Right lobe of liver (tissue), 6 donors: Measurements from ENCODE around the gene ZNF580. TPM values are rescaled to one million over a fixed set of nuclear protein-coding genes. Genes with fewer than 3 reads are reported as not detected.

Experiments
- ATAC-seq, 4 donors: fragments of 200-7000 bp; cut with Tn5 transposase; one replicate each; pipeline ENCODE4 v1.9.1; 2020; ENCODE audit warnings: mild to moderate bottlenecking in 4 of 4, moderate library complexity in 4 of 4
- DNase-seq, 3 donors: peaks; one replicate each; pipeline ENCODE4 v3.0.0-alpha.2; 2020
- H3K27ac ChIP-seq, 3 donors: fragments of 200-600 bp; one replicate each; pipeline ENCODE4 v1.8.0; 2022
- H3K27me3 ChIP-seq, 2 donors: fragments of 200-600 bp; one replicate each; pipeline ENCODE4 v1.8.0; 2022
- H3K36me3 ChIP-seq, 4 donors: fragments of 200-600 bp; sonication (generic) in 1 of 4; one replicate each; pipeline versions ENCODE4 v1.5.1 to v1.8.0; 2017 to 2022; ENCODE audit warnings: control low read depth in 1 of 4
- H3K4me1 ChIP-seq, 4 donors: fragments of 200-600 bp; sonication (generic) in 1 of 4; one replicate each; pipeline versions ENCODE4 v1.5.1 to v1.8.0; 2017 to 2022; ENCODE audit warnings: control low read depth in 1 of 4
- H3K4me3 ChIP-seq, 3 donors: fragments of 200-600 bp; one replicate each; pipeline ENCODE4 v1.8.0; 2022
- H3K9me3 ChIP-seq, 4 donors: fragments of 200-600 bp; sonication (generic) in 1 of 4; one replicate each; pipeline versions ENCODE4 v1.5.1 to v1.8.0; 2017 to 2022; ENCODE audit warnings: control low read depth in 1 of 4
- POLR2A ChIP-seq: fragments of 450-650 bp; IDR thresholded peaks from one replicate; pipeline ENCODE4 v1.6.1; 2017; ENCODE audit warnings: antibody characterized with exemption, mild to moderate bottlenecking
- WGBS: methylation state at CpG from one replicate; pipeline ENCODE4 v1.1.6; 2018; ENCODE audit warnings: low coverage, low lambda C conversion rate; ENCODE audit not compliant: insufficient coverage; ENCODE audit errors: missing lambda C conversion rate; 5-methylcytosine and 5-hydroxymethylcytosine counted together
- intact Hi-C, 2 donors: fragments of 100-400 bp; cut with DNase I; formaldehyde crosslinking; loops; one replicate each; pipeline versions ENCODE4 v1.11.2 to v1.14.1; 2022
- total RNA-seq, 6 experiments: library from RNA; depleted of rRNA in 2 of 6; stranded (reverse); fragments of >200 nt in 2 of 6; fragmentation: NEBNext Ultra II Directional in 3 of 6; extraction: Animal tissue kit (Norgen Biotek cat#: 25700) in 3 of 6; gene quantifications; one replicate each; pipeline versions ENCODE4 v1.1.0 to v1.2.4, GENCODE V29; 2016 to 2023
- TF ChIP-seq, protein P1 (sequence below), 4 donors: fragments of 200-600 bp in 3 of 4; fragments of 450-650 bp in 1 of 4; IDR thresholded peaks; one replicate each; pipeline versions ENCODE4 v1.5.1 to v1.8.0; 2016 to 2022; ENCODE audit warnings: antibody characterized with exemption in 4 of 4, mild to moderate bottlenecking in 2 of 4
- donor health status: DM: no; HTN: yes; CAD: no.
- donor health status: DM: no; HTN: no; CAD: no.
- donor health status: DM: no; HTN: no; CAD: no.
- donor health status: DM: no; HTN: yes; CAD: no.
- donor health status: DM: no; HTN: yes; CAD: no.

Gene ZNF580
- total RNA-seq, 6 experiments from 2014 or later = 5.4 to 11.6 (median 6.5) TPM

DNA sequence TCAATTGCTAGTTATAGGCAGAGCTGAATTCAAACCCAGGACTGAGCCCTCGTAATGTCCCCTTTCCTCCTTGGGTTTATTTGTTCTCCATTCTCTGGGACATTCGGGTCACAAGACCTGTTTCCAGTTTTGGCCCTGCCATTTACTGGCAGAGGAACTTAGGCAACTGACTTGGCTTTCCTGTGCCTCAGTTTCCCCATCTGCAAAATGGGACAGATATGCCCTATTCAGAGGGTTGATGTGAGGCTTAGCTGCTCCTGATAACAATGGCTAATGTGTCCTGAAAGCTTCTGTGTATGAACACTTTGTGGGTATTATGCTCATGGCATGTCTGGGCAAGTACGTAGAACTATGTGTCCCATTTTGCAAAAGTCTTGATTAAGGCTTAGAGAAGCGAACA lies 39.7 kb upstream of the ZNF580 start:
- WGBS = 57% methylated on average over 4 of the region's 4 CpGs
- DNase-seq (no peak), ATAC-seq (no peak)
- no peaks in the 10 kb centered on the region for H3K27me3 ChIP-seq
- peaks cover 0 to 6% (median 2%) of the 10 kb centered on the region in 4 donors for H3K4me1 ChIP-seq
- TF ChIP-seq POLR2A = no peak
- TF ChIP-seq, protein P1, sequence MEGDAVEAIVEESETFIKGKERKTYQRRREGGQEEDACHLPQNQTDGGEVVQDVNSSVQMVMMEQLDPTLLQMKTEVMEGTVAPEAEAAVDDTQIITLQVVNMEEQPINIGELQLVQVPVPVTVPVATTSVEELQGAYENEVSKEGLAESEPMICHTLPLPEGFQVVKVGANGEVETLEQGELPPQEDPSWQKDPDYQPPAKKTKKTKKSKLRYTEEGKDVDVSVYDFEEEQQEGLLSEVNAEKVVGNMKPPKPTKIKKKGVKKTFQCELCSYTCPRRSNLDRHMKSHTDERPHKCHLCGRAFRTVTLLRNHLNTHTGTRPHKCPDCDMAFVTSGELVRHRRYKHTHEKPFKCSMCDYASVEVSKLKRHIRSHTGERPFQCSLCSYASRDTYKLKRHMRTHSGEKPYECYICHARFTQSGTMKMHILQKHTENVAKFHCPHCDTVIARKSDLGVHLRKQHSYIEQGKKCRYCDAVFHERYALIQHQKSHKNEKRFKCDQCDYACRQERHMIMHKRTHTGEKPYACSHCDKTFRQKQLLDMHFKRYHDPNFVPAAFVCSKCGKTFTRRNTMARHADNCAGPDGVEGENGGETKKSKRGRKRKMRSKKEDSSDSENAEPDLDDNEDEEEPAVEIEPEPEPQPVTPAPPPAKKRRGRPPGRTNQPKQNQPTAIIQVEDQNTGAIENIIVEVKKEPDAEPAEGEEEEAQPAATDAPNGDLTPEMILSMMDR (IDR thresholded peaks at IDR 0.05) = no peak
- H3K9me3 ChIP-seq = no peaks in the 10 kb centered on the region
- peaks cover 0 to 9% (median 2%) of the 10 kb centered on the region in 4 donors for H3K36me3 ChIP-seq
- H3K4me3 ChIP-seq = peak overlapping the region in 2 of 3 donors; percentile 99
- intact Hi-C loops = no loop called here
- peak overlapping the region in 2 of 3 donors; percentile 87 to 97 for H3K27ac ChIP-seq

DNA sequence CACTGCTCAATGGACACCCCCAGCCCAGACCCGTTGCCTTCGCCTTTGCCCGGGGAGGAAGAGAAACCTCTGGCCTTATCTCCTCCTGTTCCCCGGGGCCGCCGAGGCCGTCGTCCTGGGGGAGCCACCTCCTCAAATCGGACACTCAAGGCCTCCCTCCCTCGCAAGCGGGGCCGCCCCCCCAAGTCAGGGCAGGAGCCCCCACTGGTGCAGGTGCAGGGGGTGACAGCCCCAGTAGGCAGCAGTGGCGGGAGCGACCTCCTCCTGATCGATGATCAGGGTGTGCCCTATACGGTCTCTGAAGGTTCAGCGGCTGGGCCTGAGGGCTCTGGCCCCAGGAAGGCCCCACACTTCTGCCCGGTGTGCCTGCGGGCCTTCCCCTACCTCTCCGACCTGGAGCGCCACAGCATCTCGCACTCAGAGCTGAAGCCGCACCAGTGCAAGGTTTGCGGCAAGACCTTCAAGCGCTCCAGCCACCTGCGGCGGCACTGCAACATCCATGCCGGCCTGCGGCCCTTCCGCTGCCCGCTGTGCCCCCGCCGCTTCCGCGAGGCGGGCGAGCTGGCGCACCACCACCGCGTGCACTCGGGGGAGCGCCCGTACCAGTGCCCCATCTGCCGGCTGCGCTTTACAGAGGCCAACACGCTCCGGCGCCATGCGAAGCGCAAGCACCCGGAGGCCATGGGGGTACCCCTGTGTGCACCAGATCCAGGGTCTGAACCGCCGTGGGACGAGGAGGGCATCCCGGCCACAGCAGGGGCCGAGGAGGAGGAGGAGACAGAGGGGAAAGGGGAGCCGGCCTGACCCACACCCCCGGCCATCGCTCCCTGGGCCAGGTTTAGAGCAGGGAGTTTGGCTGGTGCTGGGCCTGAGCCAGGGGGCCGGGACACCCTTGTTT lies 38.4 kb upstream of the ZNF580 start:
- WGBS = 90% methylated on average over 24 of the region's 60 CpGs
- peaks cover 0 to 13% (median 5%) of the 10 kb centered on the region in 4 donors for H3K4me1 ChIP-seq
- H3K9me3 ChIP-seq = no peaks in the 10 kb centered on the region
- DNase-seq (peak in 1 of 3 donors; percentile 49), ATAC-seq (no peak)
- no peak overlapping the region for H3K27ac ChIP-seq
- intact Hi-C loops = no loop called here
- H3K27me3 ChIP-seq = no peaks in the 10 kb centered on the region
- no peak for TF ChIP-seq POLR2A
- TF ChIP-seq, protein P1 (IDR thresholded peaks at IDR 0.05) = no peak
- H3K36me3 ChIP-seq = peaks cover 0 to 2% (median 0%) of the 10 kb centered on the region in 4 donors
- H3K4me3 ChIP-seq = no peak overlapping the region

DNA sequence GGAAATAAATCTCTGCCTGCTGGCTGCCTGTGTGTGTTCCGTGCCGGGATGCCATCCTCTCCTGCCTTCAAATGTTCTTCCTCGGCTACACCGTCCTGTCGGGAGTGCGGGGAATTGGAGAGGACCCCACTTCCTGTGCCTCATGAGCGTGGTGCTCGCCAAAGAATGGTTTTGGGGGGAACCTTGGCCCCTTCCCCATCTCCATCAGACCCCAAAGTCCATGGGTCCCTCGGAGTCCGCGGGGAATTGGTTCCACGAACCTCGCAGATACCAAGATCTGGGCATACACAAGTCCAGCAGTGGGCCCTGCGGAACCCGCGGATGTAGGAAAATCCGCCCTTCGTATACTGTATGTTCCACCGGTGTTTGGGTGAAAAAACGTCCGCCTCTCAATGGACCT lies 37.7 kb upstream of the ZNF580 start:
- intact Hi-C loops = no loop called here
- peaks cover 0 to 13% (median 5%) of the 10 kb centered on the region in 4 donors for H3K4me1 ChIP-seq
- ATAC-seq (no peak), DNase-seq (no peak)
- H3K4me3 ChIP-seq = no peak overlapping the region
- 83% methylated on average over 13 of the region's 21 CpGs for WGBS
- H3K27me3 ChIP-seq = no peaks in the 10 kb centered on the region
- no peak for TF ChIP-seq POLR2A
- TF ChIP-seq, protein P1 (IDR thresholded peaks at IDR 0.05) = no peak
- H3K36me3 ChIP-seq = no peaks in the 10 kb centered on the region
- H3K9me3 ChIP-seq = no peaks in the 10 kb centered on the region
- no peak overlapping the region for H3K27ac ChIP-seq

DNA sequence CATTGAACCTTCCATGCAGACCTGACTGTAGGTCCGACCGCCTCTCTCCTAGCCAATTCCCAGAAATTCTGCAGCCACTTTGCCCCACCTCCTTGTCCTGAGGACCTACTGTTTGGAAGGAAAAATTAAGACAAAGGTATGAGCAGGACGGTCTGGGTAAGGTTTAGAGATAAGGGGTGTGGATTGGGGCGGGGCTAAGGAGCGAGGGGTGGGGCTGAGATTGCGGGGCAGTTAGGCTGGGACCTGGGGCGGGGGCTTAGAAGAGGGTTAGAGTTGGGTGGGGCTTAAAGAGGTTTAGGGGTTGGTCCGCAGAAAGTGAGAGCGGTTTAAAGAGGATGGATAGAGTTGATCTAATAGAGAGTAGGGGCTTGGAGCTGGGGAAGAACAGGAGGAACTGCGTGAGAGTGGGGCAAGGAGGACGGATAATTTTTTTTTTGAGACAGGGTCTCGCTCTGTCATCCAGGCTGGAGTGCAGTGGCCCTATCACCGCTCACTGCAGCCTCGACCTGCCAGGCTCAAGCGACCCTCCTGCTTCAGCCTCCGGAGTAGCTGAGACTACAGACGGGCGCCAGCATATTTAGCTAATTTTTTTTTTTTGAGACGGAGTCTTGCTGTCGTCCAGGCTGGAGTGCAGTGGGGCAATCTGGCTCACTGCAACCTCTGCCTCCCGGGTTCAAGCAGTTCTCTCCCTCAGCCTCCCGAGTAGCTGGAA lies 37.1 kb upstream of the ZNF580 start:
- ATAC-seq (no peak), DNase-seq (no peak)
- Histone ChIP-seq H3K4me3 (no peak overlapping the region), H3K27me3 (no peaks in the 10 kb centered on the region), H3K9me3 (no peaks in the 10 kb centered on the region), H3K4me1 (peaks cover 0 to 13% (median 5%) of the 10 kb centered on the region in 4 donors), H3K36me3 (no peaks in the 10 kb centered on the region), H3K27ac (peak overlapping the region in 1 of 3 donors; percentile 83)
- TF ChIP-seq, protein P1 (IDR thresholded peaks at IDR 0.05) = no peak
- TF ChIP-seq POLR2A = no peak
- WGBS = 68% methylated on average over 15 of the region's 22 CpGs
- intact Hi-C loops = no loop called here
